ENCODE data around the gene AGXT2. TPM values are rescaled to one million over a fixed set of nuclear protein-coding genes. Genes with fewer than 3 reads are reported as not detected.

The AGXT2 gene
- total and polyA plus RNA-seq, 2 of the 13 experiments (the other 11 are each of a cell fraction or from before 2014, with no cell fraction given) = 0.04 to 0.13 TPM

DNA sequence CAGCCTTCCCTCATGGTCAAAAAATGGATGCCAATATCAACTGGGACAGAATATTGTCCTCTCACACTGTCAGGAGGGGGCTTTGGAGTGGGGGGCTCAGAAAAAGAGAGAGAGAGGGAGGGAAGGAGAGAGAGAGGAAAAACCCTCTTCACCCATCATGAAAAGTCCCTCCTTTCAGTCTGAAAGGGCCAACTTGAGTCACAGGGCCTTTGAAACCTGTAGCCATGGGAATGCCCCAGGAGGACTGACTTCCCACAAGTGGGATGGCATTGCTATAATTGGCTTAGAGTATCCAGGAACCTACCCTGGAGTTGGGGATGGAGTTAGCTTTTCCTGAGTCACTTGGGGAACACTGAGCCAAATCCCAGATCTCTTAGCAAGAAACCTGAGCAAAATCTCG, 77.2 kb downstream of the AGXT2 start:
- in situ Hi-C loops (cut with HindIII; ENCODE audit: extremely low pct_ligation_motif_present, low pct_unique_long_range_greater_than_20kb) = no loop called here
- Histone ChIP-seq H3K27ac (ENCODE audit: extremely low read length, insufficient read depth, low read length) (no peak overlapping the region), H3K36me3 (replicated peaks in 1 of 2; ENCODE audit: control insufficient read depth in 1 of 2, insufficient read depth in 2 of 2, low read length in 2 of 2) (no peaks in the 10 kb centered on the region), H3K79me2 (ENCODE audit: insufficient read depth, low read length) (no peaks in the 10 kb centered on the region), H3K9me3 (ENCODE audit: low read length) (peaks cover 7% of the 10 kb centered on the region), H2AFZ (ENCODE audit: low read length) (no peak overlapping the region), H3K9ac (ENCODE audit: insufficient read depth, low read depth, low read length) (no peak overlapping the region), H3K4me3 (replicated peaks in 1 of 3; ENCODE audit: insufficient read depth in 1 of 3, low read depth in 2 of 3, low read length in 3 of 3) (no peak overlapping the region), H4K20me1 (ENCODE audit: insufficient read depth, low read length) (no peaks in the 10 kb centered on the region), H3K4me1 (ENCODE audit: insufficient read depth, low read length) (peaks cover 22% of the 10 kb centered on the region), H3K4me2 (ENCODE audit: low read depth, low read length) (no peak overlapping the region), H3K27me3 (ENCODE audit: control insufficient read depth in 1 of 2, insufficient read depth in 2 of 2, low read length in 2 of 2) (no peaks in the 10 kb centered on the region)
- intact Hi-C loops (cut with micrococcal nuclease; ENCODE audit: unreplicated experiment) = no loop called here
- TF ChIP-seq, protein P1, sequence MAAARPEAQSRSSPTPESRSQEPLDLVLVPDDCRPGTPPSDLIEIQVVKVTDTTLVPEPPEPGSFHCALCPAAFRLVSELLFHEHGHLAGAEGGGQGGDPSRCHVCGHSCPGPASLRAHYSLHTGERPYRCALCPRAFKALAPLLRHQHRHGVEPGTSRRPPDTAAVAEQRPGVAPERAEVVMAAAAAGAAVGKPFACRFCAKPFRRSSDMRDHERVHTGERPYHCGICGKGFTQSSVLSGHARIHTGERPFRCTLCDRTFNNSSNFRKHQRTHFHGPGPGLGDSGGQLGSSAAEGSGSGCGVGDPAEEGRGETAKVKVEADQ (CRISPR knock-in tag; IDR thresholded peaks at IDR 0.05; ENCODE audit: borderline replicate concordance) = no peak
- TF ChIP-seq ZNF569 (CRISPR knock-in tag; IDR thresholded peaks at IDR 0.05; ENCODE audit: borderline replicate concordance) (no peak), ZNF605 (CRISPR knock-in tag; IDR thresholded peaks at IDR 0.05) (no peak), GLI4 (CRISPR knock-in tag; IDR thresholded peaks at IDR 0.05; ENCODE audit: borderline replicate concordance) (no peak), SNAI1 (CRISPR knock-in tag; IDR thresholded peaks at IDR 0.05; ENCODE audit: borderline replicate concordance) (no peak), KDM5A (IDR thresholded peaks at IDR 0.05; ENCODE audit: borderline replicate concordance, low read length) (no peak), ZBTB40 (IDR thresholded peaks at IDR 0.05) (no peak), ZBTB40 (CRISPR knock-in tag; IDR thresholded peaks at IDR 0.05) (no peak), ZNF792 (CRISPR knock-in tag; IDR thresholded peaks at IDR 0.05) (no peak)
- no peak for DNase-seq (ENCODE audit: low spot score)
- ChIA-PET POLR2A (no interaction called here), CTCF (ENCODE audit: low intra/inter-chr PET ratio, low total read pairs) (no interaction called here)
- 27% methylated on average over 1 of the region's 1 CpG for WGBS (ENCODE audit: low lambda C conversion rate)
- FAIRE-seq = no peak
- no TSS peak for BruUV-seq (replicated peaks)
- no peak for ATAC-seq
